T-helper 2 cell treated with Interferon-gamma antibody and Interleukin-4, amounts not matched to agents 100 ng/mL and 5 ng/mL, for 36 hours (primary cell): ENCODE results near the gene G0S2. TPM values are rescaled to one million over a fixed set of nuclear protein-coding genes. Genes with fewer than 3 reads are reported as not detected.

Experiments
- intact Hi-C: fragments of 100-400 bp; cut with micrococcal nuclease; formaldehyde crosslinking; loops from one replicate; pipeline ENCODE4 v1.15.1; 2023
- total RNA-seq: library from RNA; stranded (reverse); gene quantifications from 2 replicates; pipeline ENCODE4 v1.2.3, GENCODE V29; 2022

The G0S2 gene
- 0.89 and 1.6 TPM in 2 replicates for total RNA-seq

GRCh38 chr1:209674957-209675564 lies at the start of gene G0S2:
G0S2 (plus strand) TSS chr1:209675412; CDS start chr1:209675685, 273 bp downstream.
- intact Hi-C loops, result no loop called here

- intact Hi-C loops, result loop anchor here (2.0 kb wide), 1 partner anchor 57 kb away; no protein-coding TSS in a partner anchor
Measured at GRCh38 chr1:209625791-209626285, 49.4 kb upstream of the G0S2 start.

GRCh38 chr1:209626346-209627026 lies 48.7 kb upstream of the G0S2 start:
- intact Hi-C loops, result loop anchor here (1.0 to 2.0 kb wide), 3 partner anchors 58 to 121 kb away; no protein-coding TSS in a partner anchor

GRCh38 chr1:209627027-209627731 lies 48.0 kb upstream of the G0S2 start:
- intact Hi-C loops, result loop anchor here (1.0 to 2.0 kb wide), 3 partner anchors 58 to 120 kb away; no protein-coding TSS in a partner anchor

- intact Hi-C loops, result loop anchor here (1.0 to 2.0 kb wide), 3 partner anchors 59 to 120 kb away; no protein-coding TSS in a partner anchor
Measured at GRCh38 chr1:209627732-209628196, 47.4 kb upstream of the G0S2 start.

GRCh38 chr1:209628618-209629299 lies 46.5 kb upstream of the G0S2 start:
- intact Hi-C loops, result no loop called here

- intact Hi-C loops, result no loop called here
Measured at GRCh38 chr1:209629621-209630382, 45.4 kb upstream of the G0S2 start.

GRCh38 chr1:209630383-209631225 lies 44.6 kb upstream of the G0S2 start:
- intact Hi-C loops, result no loop called here

GRCh38 chr1:209633335-209633997 lies 41.7 kb upstream of the G0S2 start:
- intact Hi-C loops, result no loop called here

GRCh38 chr1:209634005-209634737 lies 41.0 kb upstream of the G0S2 start:
- intact Hi-C loops, result no loop called here

GRCh38 chr1:209635850-209636249 lies 39.4 kb upstream of the G0S2 start:
- intact Hi-C loops, result no loop called here

- intact Hi-C loops, result no loop called here
Measured at GRCh38 chr1:209641832-209642172, 33.4 kb upstream of the G0S2 start.

GRCh38 chr1:209642816-209643215 lies 32.4 kb upstream of the G0S2 start:
- intact Hi-C loops, result no loop called here

- intact Hi-C loops, result no loop called here
Measured at GRCh38 chr1:209643285-209644020, 31.8 kb upstream of the G0S2 start.

GRCh38 chr1:209645574-209646452 lies 29.4 kb upstream of the G0S2 start:
- intact Hi-C loops, result loop anchor here (1.0 kb wide), 1 partner anchor 47 kb away; no protein-coding TSS in a partner anchor

- intact Hi-C loops, result loop anchor here (1.0 kb wide), 1 partner anchor 47 kb away; no protein-coding TSS in a partner anchor
Measured at GRCh38 chr1:209646558-209646957, 28.7 kb upstream of the G0S2 start.

- intact Hi-C loops, result no loop called here
Measured at GRCh38 chr1:209647156-209647555, 28.1 kb upstream of the G0S2 start.
